Measurements from ENCODE around the gene CHMP4B.

DNA sequence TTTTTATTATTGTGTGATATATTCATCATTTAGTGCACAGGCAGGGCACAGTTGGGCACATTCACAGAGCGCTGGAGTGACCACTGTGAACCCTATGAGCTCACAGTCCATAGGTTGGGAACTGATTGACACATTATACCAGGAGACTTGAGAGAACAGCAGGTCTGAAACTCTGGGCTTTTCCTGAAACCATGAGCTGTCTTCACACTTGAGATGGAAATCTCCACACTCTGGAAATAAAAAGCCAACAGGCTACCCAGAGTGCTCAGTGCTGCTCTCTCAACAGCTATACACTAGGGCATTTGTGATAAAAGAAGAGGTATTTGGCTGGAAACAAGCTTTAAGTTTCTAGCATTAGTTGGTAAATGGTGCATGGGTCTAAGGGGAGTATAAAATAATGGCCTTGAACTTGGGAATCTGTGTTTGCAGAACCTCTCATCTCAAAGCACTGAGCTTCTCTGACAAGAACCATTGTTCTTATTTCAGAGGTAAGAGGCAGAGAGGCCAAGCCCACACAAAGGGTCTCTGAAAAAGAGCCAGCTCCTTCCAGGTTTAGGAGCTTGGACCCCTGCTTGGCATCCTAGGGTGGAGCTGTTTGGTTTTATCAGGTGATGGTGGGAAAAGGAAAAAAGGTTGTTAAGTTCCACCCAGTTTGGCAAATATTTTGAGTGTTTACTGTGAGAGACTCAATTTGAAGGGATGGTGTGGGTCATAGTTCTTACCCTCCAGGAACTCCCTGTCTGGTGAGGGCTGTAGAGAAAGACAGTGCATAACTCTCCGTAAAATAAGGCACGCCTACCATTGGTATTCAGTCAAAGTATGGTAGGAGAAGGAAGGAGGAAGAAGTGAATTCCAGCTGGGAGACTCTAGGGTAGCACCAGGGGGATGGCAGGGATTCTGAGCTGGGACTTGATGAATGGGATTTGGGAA is 14.5 kb downstream of the CHMP4B start:
- TF ChIP-seq, protein P1, sequence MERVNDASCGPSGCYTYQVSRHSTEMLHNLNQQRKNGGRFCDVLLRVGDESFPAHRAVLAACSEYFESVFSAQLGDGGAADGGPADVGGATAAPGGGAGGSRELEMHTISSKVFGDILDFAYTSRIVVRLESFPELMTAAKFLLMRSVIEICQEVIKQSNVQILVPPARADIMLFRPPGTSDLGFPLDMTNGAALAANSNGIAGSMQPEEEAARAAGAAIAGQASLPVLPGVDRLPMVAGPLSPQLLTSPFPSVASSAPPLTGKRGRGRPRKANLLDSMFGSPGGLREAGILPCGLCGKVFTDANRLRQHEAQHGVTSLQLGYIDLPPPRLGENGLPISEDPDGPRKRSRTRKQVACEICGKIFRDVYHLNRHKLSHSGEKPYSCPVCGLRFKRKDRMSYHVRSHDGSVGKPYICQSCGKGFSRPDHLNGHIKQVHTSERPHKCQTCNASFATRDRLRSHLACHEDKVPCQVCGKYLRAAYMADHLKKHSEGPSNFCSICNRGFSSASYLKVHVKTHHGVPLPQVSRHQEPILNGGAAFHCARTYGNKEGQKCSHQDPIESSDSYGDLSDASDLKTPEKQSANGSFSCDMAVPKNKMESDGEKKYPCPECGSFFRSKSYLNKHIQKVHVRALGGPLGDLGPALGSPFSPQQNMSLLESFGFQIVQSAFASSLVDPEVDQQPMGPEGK (CRISPR knock-in tag; IDR thresholded peaks at IDR 0.05; ENCODE audit: borderline replicate concordance) = no peak
- TF ChIP-seq POU6F1 (CRISPR knock-in tag; IDR thresholded peaks at IDR 0.05; ENCODE audit: borderline replicate concordance, low read depth) (no peak), ZFP3 (CRISPR knock-in tag; IDR thresholded peaks at IDR 0.05) (no peak), ZNF70 (CRISPR knock-in tag; IDR thresholded peaks at IDR 0.05) (no peak), TSHZ2 (CRISPR knock-in tag; IDR thresholded peaks at IDR 0.05) (no peak), ZFP30 (CRISPR knock-in tag; IDR thresholded peaks at IDR 0.05) (no peak)
